NCI-H2107 treated with DMSO at 0.1 percent for 48 hours (cell line): ENCODE measurements around the gene ERCC8.

Experiments
- DNase-seq: peaks from one replicate; lab custom pipeline; 2025; ENCODE audit not compliant: unreplicated experiment; lab: John Stamatoyannopoulos, UW

ERCC8 gene

GRCh38 chr5:60841361-60841760 is 103.5 kb downstream of the ERCC8 start:
- DNase-seq = no peak

GRCh38 chr5:60836131-60836530 is 108.7 kb downstream of the ERCC8 start:
- DNase-seq = no peak

GRCh38 chr5:60835554-60835953 is 109.3 kb downstream of the ERCC8 start:
- DNase-seq = no peak

- DNase-seq = no peak
Observed at GRCh38 chr5:60833520-60833919, 111.3 kb downstream of the ERCC8 start.

- DNase-seq = no peak
Observed at GRCh38 chr5:60830581-60831127, 114.2 kb downstream of the ERCC8 start.

GRCh38 chr5:60829490-60830266 is 115.2 kb downstream of the ERCC8 start:
- no peak for DNase-seq

- no peak for DNase-seq
Observed at GRCh38 chr5:60827201-60827600, 117.7 kb downstream of the ERCC8 start.

- no peak for DNase-seq
Observed at GRCh38 chr5:60826653-60827052, 118.2 kb downstream of the ERCC8 start.
